SK-N-SH (cell line): ENCODE data around the gene TK2.

Source experiments
- CTCF ChIP-seq: fragments of 200-600 bp; sonication (generic); IDR thresholded peaks from 2 replicates; pipeline ENCODE4 v1.6.1; 2017; ENCODE audit warnings: antibody characterized with exemption, mild to moderate bottlenecking, moderate library complexity
- EZH2phosphoT487 ChIP-seq: fragments of 200-600 bp; sonication (generic); IDR thresholded peaks from 2 replicates; pipeline ENCODE4 v1.6.1; 2017; ENCODE audit warnings: low read depth, mixed run types, mild to moderate bottlenecking, antibody characterized with exemption, moderate library complexity, borderline replicate concordance
- RXRA ChIP-seq: IDR thresholded peaks from 2 replicates; pipeline ENCODE4 v1.4.0; 2012; ENCODE audit warnings: low read depth, mild to moderate bottlenecking, borderline replicate concordance
- USF2 ChIP-seq: fragments of 150-350 bp; IDR thresholded peaks from 2 replicates; pipeline ENCODE4 v1.6.1; 2017; ENCODE audit warnings: antibody characterized with exemption, low read length, low read depth, borderline replicate concordance

GRCh38 chr16:66591018-66591417, 41.1 kb upstream of the TK2 start:
- TF ChIP-seq EZH2phosphoT487 (no peak), RXRA (no peak), CTCF (no peak), USF2 (no peak)
